Trophoblast cell (in vitro differentiated cells and primary cell): ENCODE data around the gene SULF2.

Experiments used
- DNase-seq, 2 donors: peaks; one replicate each; pipeline ENCODE4 v3.0.0-alpha.2; 2016
- H2AFZ ChIP-seq: 2 replicates; pipeline ENCODE4 v1.6.1; 2013; ENCODE audit warnings: low read length, moderate library complexity, mild to moderate bottlenecking; ENCODE audit not compliant: insufficient read depth, poor library complexity
- H2AK5ac ChIP-seq: 2 replicates; pipeline ENCODE4 v1.6.1; 2013; ENCODE audit warnings: mild to moderate bottlenecking, low read length
- H2BK120ac ChIP-seq: 2 replicates; pipeline ENCODE4 v1.6.1; 2013; ENCODE audit warnings: low read length, mild to moderate bottlenecking, moderate library complexity; ENCODE audit not compliant: insufficient read depth, poor library complexity
- H2BK12ac ChIP-seq: 2 replicates; pipeline ENCODE4 v1.6.1; 2013; ENCODE audit warnings: mild to moderate bottlenecking, low read length, moderate library complexity
- H2BK5ac ChIP-seq: 2 replicates; pipeline ENCODE4 v1.6.1; 2013; ENCODE audit warnings: low read length, low read depth, moderate library complexity, mild to moderate bottlenecking; ENCODE audit not compliant: poor library complexity
- H3K14ac ChIP-seq: 2 replicates; pipeline ENCODE4 v1.6.1; 2013; ENCODE audit warnings: mild to moderate bottlenecking, low read length
- H3K18ac ChIP-seq: 2 replicates; pipeline ENCODE4 v1.6.1; 2013; ENCODE audit warnings: mild to moderate bottlenecking, low read length
- H3K23ac ChIP-seq: 2 replicates; pipeline ENCODE4 v1.6.1; 2013; ENCODE audit warnings: low read length
- H3K27ac ChIP-seq: 2 replicates; pipeline ENCODE4 v1.5.1; 2013; ENCODE audit warnings: low read depth, mild to moderate bottlenecking, inconsistent platforms, low read length, moderate library complexity
- H3K27me3 ChIP-seq: 2 replicates; pipeline ENCODE4 v1.6.1; 2013; ENCODE audit warnings: inconsistent platforms, mild to moderate bottlenecking, low read length, moderate library complexity; ENCODE audit not compliant: insufficient read depth
- H3K36me3 ChIP-seq, 2 experiments: 1 replicate in 1 of 2; 2 replicates in 1 of 2; pipeline ENCODE4 v1.6.1; 2013; ENCODE audit warnings: low read length in 2 of 2, mild to moderate bottlenecking in 2 of 2, moderate library complexity in 1 of 2; ENCODE audit not compliant: insufficient read depth in 2 of 2, control insufficient read depth in 1 of 2
- H3K4ac ChIP-seq: 2 replicates; pipeline ENCODE4 v1.6.1; 2013; ENCODE audit warnings: low read depth, mild to moderate bottlenecking, low read length, moderate library complexity
- H3K4me1 ChIP-seq, 2 experiments: 1 replicate in 1 of 2; 2 replicates in 1 of 2; pipeline ENCODE4 v1.6.1; 2013; ENCODE audit warnings: low read length in 2 of 2, mild to moderate bottlenecking in 2 of 2, moderate library complexity in 1 of 2; ENCODE audit not compliant: insufficient read depth in 2 of 2, control insufficient read depth in 1 of 2
- H3K4me2 ChIP-seq: 2 replicates; pipeline ENCODE4 v1.6.1; 2013; ENCODE audit warnings: inconsistent platforms, mild to moderate bottlenecking, low read length, moderate library complexity
- H3K4me3 ChIP-seq: 2 replicates; pipeline ENCODE4 v1.5.1; 2013; ENCODE audit warnings: mild to moderate bottlenecking, low read depth, low read length, inconsistent platforms
- H3K79me1 ChIP-seq: one replicate; pipeline ENCODE4 v1.6.1; 2013; ENCODE audit warnings: low read length
- H3K79me2 ChIP-seq: 2 replicates; pipeline ENCODE4 v1.6.1; 2013; ENCODE audit warnings: low read length, mild to moderate bottlenecking; ENCODE audit not compliant: control insufficient read depth, insufficient read depth, poor library complexity
- H3K9ac ChIP-seq: 2 replicates; pipeline ENCODE4 v1.6.1; 2013; ENCODE audit warnings: mild to moderate bottlenecking, low read length
- H3K9me3 ChIP-seq: 2 replicates; pipeline ENCODE4 v1.6.1; 2013; ENCODE audit warnings: low read depth, mild to moderate bottlenecking, control low read depth, inconsistent platforms, low read length; ENCODE audit not compliant: insufficient read depth
- H4K12ac ChIP-seq: 2 replicates; pipeline ENCODE4 v1.6.1; 2013; ENCODE audit warnings: low read depth, mild to moderate bottlenecking, low read length, moderate library complexity
- H4K8ac ChIP-seq: 2 replicates; pipeline ENCODE4 v1.6.1; 2013; ENCODE audit warnings: low read depth, mild to moderate bottlenecking, low read length, moderate library complexity
- H4K91ac ChIP-seq: one replicate; pipeline ENCODE4 v1.6.1; 2013; ENCODE audit warnings: low read depth, mild to moderate bottlenecking, low read length, moderate library complexity
- WGBS: extraction: QIAGEN DNeasy Blood & Tissue Kit; methylation state at CpG from one replicate; pipeline ENCODE4 v1.1.7; 2013; ENCODE audit warnings: missing lambda C conversion rate; ENCODE audit not compliant: insufficient read length, insufficient coverage; ENCODE audit errors: extremely low coverage; 5-methylcytosine and 5-hydroxymethylcytosine counted together

Gene SULF2

GRCh38 chr20:47648943-47649342 is 136.3 kb downstream of the SULF2 start:
- no peak overlapping the region for H3K27ac ChIP-seq

DNA sequence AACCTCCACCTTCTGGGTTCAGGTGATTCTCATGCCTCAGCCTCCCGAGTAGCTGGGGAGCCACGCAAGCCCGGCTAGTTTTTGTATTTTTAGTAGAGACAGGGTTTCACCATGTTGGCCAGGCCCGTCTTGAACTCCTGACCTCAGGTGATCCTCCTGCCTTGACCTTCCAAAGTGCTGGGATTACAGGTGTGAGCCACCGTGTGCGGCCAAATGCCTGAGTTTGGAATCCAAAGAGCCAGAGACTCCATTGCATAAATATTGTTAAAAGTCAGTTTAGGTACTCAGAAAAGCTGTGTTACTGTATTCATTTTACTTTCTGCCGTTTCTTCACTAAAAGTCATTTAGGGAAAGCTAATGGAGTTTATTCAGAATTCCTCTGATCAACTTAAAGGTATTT is 137.3 kb downstream of the SULF2 start:
- Histone ChIP-seq H4K12ac (no peak overlapping the region), H2BK120ac (no peak overlapping the region), H4K8ac (no peak overlapping the region), H3K4ac (no peak overlapping the region), H3K4me2 (no peak overlapping the region), H3K4me3 (no peak overlapping the region), H3K9me3 (no peaks in the 10 kb centered on the region), H3K27me3 (no peaks in the 10 kb centered on the region), H3K18ac (no peak overlapping the region), H3K79me2 (peaks cover 1% of the 10 kb centered on the region), H3K36me3 (peaks cover 38 to 48% of the 10 kb centered on the region in 2 experiments), H2AFZ (no peak overlapping the region), H3K23ac (no peak overlapping the region), H3K14ac (no peak overlapping the region), H3K9ac (no peak overlapping the region), H3K4me1 (peaks cover 2% of the 10 kb centered on the region in 2 experiments), H3K27ac (no peak overlapping the region), H2BK12ac (no peak overlapping the region), H3K79me1 (no peaks in the 10 kb centered on the region), H4K91ac (no peak overlapping the region), H2AK5ac (no peak overlapping the region), H2BK5ac (no peak overlapping the region)
- WGBS, result no CpG with 5 or more reads among the region's 7 CpGs
- no peak for DNase-seq

More at GRCh38 chr20:47648943-47649342, 136.3 kb downstream of the SULF2 start:
- no peak overlapping the region for H3K14ac ChIP-seq
- H3K4me3 ChIP-seq, result no peak overlapping the region
- peaks cover 36 to 54% of the 10 kb centered on the region in 2 experiments for H3K36me3 ChIP-seq
- H2BK5ac ChIP-seq, result no peak overlapping the region
- DNase-seq, result no peak
- no peak overlapping the region for H3K9ac ChIP-seq
- no peak overlapping the region for H3K23ac ChIP-seq
- no peak overlapping the region for H4K91ac ChIP-seq
- peaks cover 1% of the 10 kb centered on the region for H3K79me2 ChIP-seq
- no peak overlapping the region for H3K4me2 ChIP-seq
- H3K18ac ChIP-seq, result no peak overlapping the region
- H2AFZ ChIP-seq, result no peak overlapping the region
- no peak overlapping the region for H2AK5ac ChIP-seq
- H4K12ac ChIP-seq, result no peak overlapping the region
- no peak overlapping the region for H4K8ac ChIP-seq
- WGBS, result no CpG with 5 or more reads among the region's 6 CpGs
- no peak overlapping the region for H2BK120ac ChIP-seq
- H3K4ac ChIP-seq, result no peak overlapping the region
- peaks cover 2% of the 10 kb centered on the region in 2 experiments for H3K4me1 ChIP-seq
- no peaks in the 10 kb centered on the region for H3K79me1 ChIP-seq
- H3K9me3 ChIP-seq, result no peaks in the 10 kb centered on the region
- no peaks in the 10 kb centered on the region for H3K27me3 ChIP-seq
- no peak overlapping the region for H2BK12ac ChIP-seq

GRCh38 chr20:47645632-47646031 is 139.6 kb downstream of the SULF2 start:
- H2AK5ac ChIP-seq, result no peak overlapping the region
- no peak overlapping the region for H3K18ac ChIP-seq
- H2BK12ac ChIP-seq, result no peak overlapping the region
- H2BK120ac ChIP-seq, result no peak overlapping the region
- no peak overlapping the region for H3K4ac ChIP-seq
- no peak overlapping the region for H4K8ac ChIP-seq
- no peaks in the 10 kb centered on the region for H3K9me3 ChIP-seq
- H2AFZ ChIP-seq, result no peak overlapping the region
- H3K27me3 ChIP-seq, result no peaks in the 10 kb centered on the region
- no peak overlapping the region for H4K91ac ChIP-seq
- no peaks in the 10 kb centered on the region for H3K79me1 ChIP-seq
- H2BK5ac ChIP-seq, result no peak overlapping the region
- H3K9ac ChIP-seq, result no peak overlapping the region
- H3K79me2 ChIP-seq, result peaks cover 1% of the 10 kb centered on the region
- no peak overlapping the region for H3K23ac ChIP-seq
- no peak overlapping the region for H4K12ac ChIP-seq
- no peak overlapping the region for H3K4me2 ChIP-seq
- no peak overlapping the region for H3K14ac ChIP-seq
- H3K36me3 ChIP-seq, result peaks cover 33 to 36% of the 10 kb centered on the region in 2 experiments
- WGBS, result no CpG with 5 or more reads among the region's 2 CpGs
- H3K4me1 ChIP-seq, result peaks cover 2% of the 10 kb centered on the region in 2 experiments
- no peak for DNase-seq
- H3K27ac ChIP-seq, result no peak overlapping the region
- H3K4me3 ChIP-seq, result no peak overlapping the region

GRCh38 chr20:47642624-47643023 is 142.7 kb downstream of the SULF2 start:
- Histone ChIP-seq H3K4ac (no peak overlapping the region), H3K23ac (no peak overlapping the region), H3K27ac (no peak overlapping the region), H3K9ac (no peak overlapping the region), H4K91ac (no peak overlapping the region), H2AK5ac (no peak overlapping the region), H4K8ac (no peak overlapping the region), H3K4me3 (no peak overlapping the region), H2AFZ (no peak overlapping the region), H3K18ac (no peak overlapping the region), H3K36me3 (peaks cover 27 to 39% of the 10 kb centered on the region in 2 experiments), H2BK12ac (no peak overlapping the region), H2BK120ac (no peak overlapping the region), H3K9me3 (no peaks in the 10 kb centered on the region), H3K4me2 (no peak overlapping the region), H3K4me1 (peaks cover 2% of the 10 kb centered on the region in 2 experiments), H4K12ac (no peak overlapping the region), H3K27me3 (no peaks in the 10 kb centered on the region), H3K79me2 (peaks cover 1% of the 10 kb centered on the region), H3K79me1 (no peaks in the 10 kb centered on the region), H3K14ac (no peak overlapping the region), H2BK5ac (no peak overlapping the region)
- DNase-seq, result no peak
- WGBS, result no CpG with 5 or more reads among the region's 4 CpGs
